ENCODE measurements around the gene CTSA. TPM values are rescaled to one million over a fixed set of nuclear protein-coding genes. Genes with fewer than 3 reads are reported as not detected.

CTSA gene
- total and polyA plus RNA-seq, 9 of the 15 experiments (the other 6 are each of a cell fraction or from before 2014, with no cell fraction given), result 8.8 to 61.7 (median 28.3) TPM

GRCh38 chr20:45910670-45911485, 19.7 kb downstream of the CTSA start (continued):
- TF ChIP-seq, protein P1, sequence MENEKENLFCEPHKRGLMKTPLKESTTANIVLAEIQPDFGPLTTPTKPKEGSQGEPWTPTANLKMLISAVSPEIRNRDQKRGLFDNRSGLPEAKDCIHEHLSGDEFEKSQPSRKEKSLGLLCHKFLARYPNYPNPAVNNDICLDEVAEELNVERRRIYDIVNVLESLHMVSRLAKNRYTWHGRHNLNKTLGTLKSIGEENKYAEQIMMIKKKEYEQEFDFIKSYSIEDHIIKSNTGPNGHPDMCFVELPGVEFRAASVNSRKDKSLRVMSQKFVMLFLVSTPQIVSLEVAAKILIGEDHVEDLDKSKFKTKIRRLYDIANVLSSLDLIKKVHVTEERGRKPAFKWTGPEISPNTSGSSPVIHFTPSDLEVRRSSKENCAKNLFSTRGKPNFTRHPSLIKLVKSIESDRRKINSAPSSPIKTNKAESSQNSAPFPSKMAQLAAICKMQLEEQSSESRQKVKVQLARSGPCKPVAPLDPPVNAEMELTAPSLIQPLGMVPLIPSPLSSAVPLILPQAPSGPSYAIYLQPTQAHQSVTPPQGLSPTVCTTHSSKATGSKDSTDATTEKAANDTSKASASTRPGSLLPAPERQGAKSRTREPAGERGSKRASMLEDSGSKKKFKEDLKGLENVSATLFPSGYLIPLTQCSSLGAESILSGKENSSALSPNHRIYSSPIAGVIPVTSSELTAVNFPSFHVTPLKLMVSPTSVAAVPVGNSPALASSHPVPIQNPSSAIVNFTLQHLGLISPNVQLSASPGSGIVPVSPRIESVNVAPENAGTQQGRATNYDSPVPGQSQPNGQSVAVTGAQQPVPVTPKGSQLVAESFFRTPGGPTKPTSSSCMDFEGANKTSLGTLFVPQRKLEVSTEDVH (IDR thresholded peaks at IDR 0.05; ENCODE audit: low read depth, partially characterized antibody), result no peak
- TF ChIP-seq PTRF (tag; IDR thresholded peaks at IDR 0.05), result no peak
- TF ChIP-seq ATF6 (CRISPR knock-in tag; IDR thresholded peaks at IDR 0.05), result no peak
- no peak for TF ChIP-seq GTF2E2 (tag; IDR thresholded peaks at IDR 0.05)
- TF ChIP-seq KDM5B (IDR thresholded peaks at IDR 0.05; ENCODE audit: insufficient replicate concordance, low read depth, low read length), result peak; percentile 67
- peak; percentile 33; the same call in 1 of the 2 replicates for TF ChIP-seq CREM (IDR thresholded peaks at IDR 0.05; ENCODE audit: low read depth)
- TF ChIP-seq SRSF3 (IDR thresholded peaks at IDR 0.05; ENCODE audit: insufficient read depth, low read length), result no peak
- TF ChIP-seq, protein P2, sequence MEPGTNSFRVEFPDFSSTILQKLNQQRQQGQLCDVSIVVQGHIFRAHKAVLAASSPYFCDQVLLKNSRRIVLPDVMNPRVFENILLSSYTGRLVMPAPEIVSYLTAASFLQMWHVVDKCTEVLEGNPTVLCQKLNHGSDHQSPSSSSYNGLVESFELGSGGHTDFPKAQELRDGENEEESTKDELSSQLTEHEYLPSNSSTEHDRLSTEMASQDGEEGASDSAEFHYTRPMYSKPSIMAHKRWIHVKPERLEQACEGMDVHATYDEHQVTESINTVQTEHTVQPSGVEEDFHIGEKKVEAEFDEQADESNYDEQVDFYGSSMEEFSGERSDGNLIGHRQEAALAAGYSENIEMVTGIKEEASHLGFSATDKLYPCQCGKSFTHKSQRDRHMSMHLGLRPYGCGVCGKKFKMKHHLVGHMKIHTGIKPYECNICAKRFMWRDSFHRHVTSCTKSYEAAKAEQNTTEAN (CRISPR knock-in tag; IDR thresholded peaks at IDR 0.05), result no peak
- no peak for TF ChIP-seq PRMT5 (CRISPR knock-in tag; IDR thresholded peaks at IDR 0.05)
- TF ChIP-seq BHLHE40 (IDR thresholded peaks at IDR 0.05; ENCODE audit: low read length), result no peak
- TF ChIP-seq HDAC8 (tag; IDR thresholded peaks at IDR 0.05), result no peak
- no peak for TF ChIP-seq ZBTB17 (CRISPR knock-in tag; IDR thresholded peaks at IDR 0.05)
- TF ChIP-seq ZNF589 (CRISPR knock-in tag; IDR thresholded peaks at IDR 0.05; ENCODE audit: low read depth), result no peak; the same call in 1 of the 2 replicates
- TF ChIP-seq, protein P3, sequence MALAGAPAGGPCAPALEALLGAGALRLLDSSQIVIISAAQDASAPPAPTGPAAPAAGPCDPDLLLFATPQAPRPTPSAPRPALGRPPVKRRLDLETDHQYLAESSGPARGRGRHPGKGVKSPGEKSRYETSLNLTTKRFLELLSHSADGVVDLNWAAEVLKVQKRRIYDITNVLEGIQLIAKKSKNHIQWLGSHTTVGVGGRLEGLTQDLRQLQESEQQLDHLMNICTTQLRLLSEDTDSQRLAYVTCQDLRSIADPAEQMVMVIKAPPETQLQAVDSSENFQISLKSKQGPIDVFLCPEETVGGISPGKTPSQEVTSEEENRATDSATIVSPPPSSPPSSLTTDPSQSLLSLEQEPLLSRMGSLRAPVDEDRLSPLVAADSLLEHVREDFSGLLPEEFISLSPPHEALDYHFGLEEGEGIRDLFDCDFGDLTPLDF (CRISPR knock-in tag; IDR thresholded peaks at IDR 0.05), result no peak
- no peak for TF ChIP-seq ATF1 (CRISPR knock-in tag; IDR thresholded peaks at IDR 0.05)
- peak; percentile 32 for TF ChIP-seq ATF1 (tag; IDR thresholded peaks at IDR 0.05)
- TF ChIP-seq POLR2H (tag; IDR thresholded peaks at IDR 0.05; ENCODE audit: low read depth), result peak; percentile 87
- TF ChIP-seq, protein P4, sequence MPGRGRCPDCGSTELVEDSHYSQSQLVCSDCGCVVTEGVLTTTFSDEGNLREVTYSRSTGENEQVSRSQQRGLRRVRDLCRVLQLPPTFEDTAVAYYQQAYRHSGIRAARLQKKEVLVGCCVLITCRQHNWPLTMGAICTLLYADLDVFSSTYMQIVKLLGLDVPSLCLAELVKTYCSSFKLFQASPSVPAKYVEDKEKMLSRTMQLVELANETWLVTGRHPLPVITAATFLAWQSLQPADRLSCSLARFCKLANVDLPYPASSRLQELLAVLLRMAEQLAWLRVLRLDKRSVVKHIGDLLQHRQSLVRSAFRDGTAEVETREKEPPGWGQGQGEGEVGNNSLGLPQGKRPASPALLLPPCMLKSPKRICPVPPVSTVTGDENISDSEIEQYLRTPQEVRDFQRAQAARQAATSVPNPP (IDR thresholded peaks at IDR 0.05; ENCODE audit: borderline replicate concordance, insufficient read depth, insufficient read length), result no peak
- no peak; the same call in 1 of the 2 replicates for TF ChIP-seq XRCC5 (IDR thresholded peaks at IDR 0.05; ENCODE audit: low read depth, low read length)
- no peak for TF ChIP-seq ZNF780A (CRISPR knock-in tag; IDR thresholded peaks at IDR 0.05)

All from K562 (cell line).